SK-N-SH (cell line): Measurements from ENCODE around the gene CD276. TPM values are rescaled to one million over a fixed set of nuclear protein-coding genes. Genes with fewer than 3 reads are reported as not detected.
A peak's percentile ranks its signal among the peaks of the same experiment; 100 is the strongest.

ENCODE experiments used
- CTCF ChIA-PET: fragments of 300-600, 350-600 bp; formaldehyde crosslinking; extraction: SDS; loops from one replicate; lab custom pipeline; 2021; lab: Yijun Ruan, JAX
- POLR2A ChIA-PET: fragments of 350-600 bp; sonication (Branson Sonifier 250); formaldehyde crosslinking; extraction: SDS; loops from one replicate; lab custom pipeline; 2020; ENCODE audit warnings: antibody characterized with exemption, inconsistent platforms; lab: Yijun Ruan, JAX
- DNase-seq: peaks from one replicate; pipeline ENCODE4 v3.0.0; 2012
- H2AFZ ChIP-seq: fragments of 200-600 bp; sonication (generic); 2 replicates; pipeline ENCODE4 v1.8.1; 2016; ENCODE audit warnings: antibody characterized with exemption, mild to moderate bottlenecking, low read depth
- H3F3A ChIP-seq: fragments of 200-600 bp; sonication (generic); replicated peaks from 2 replicates; pipeline ENCODE3; 2016; ENCODE audit warnings: antibody characterized with exemption, mild to moderate bottlenecking; ENCODE audit not compliant: insufficient read depth
- H3K27ac ChIP-seq, 2 experiments: fragments of 200-500 bp in 1 of 2; fragments of 200-600 bp in 1 of 2; sonication (Bioruptor generic) in 1 of 2; sonication (generic), shearing (Covaris generic) in 1 of 2; 2 replicates each; pipeline versions ENCODE4 v1.5.1 to v1.6.1; 2014 to 2016; ENCODE audit warnings: low read depth in 2 of 2, inconsistent platforms in 1 of 2, low read length in 1 of 2, mild to moderate bottlenecking in 1 of 2, mixed read lengths in 1 of 2
- H3K27me3 ChIP-seq: fragments of 200-600 bp; sonication (generic), shearing (Covaris generic); 2 replicates; pipeline ENCODE4 v1.6.1; 2016; ENCODE audit warnings: mixed run types; ENCODE audit not compliant: insufficient read depth
- H3K36me3 ChIP-seq, 2 experiments: fragments of 200-500 bp in 1 of 2; fragments of 200-600 bp in 1 of 2; sonication (Bioruptor generic) in 1 of 2; sonication (generic) in 1 of 2; replicated peaks in 1 of 2; 2 replicates each; pipeline versions ENCODE3 to v1.5.1; 2014 to 2016; ENCODE audit warnings: low read length in 1 of 2, mild to moderate bottlenecking in 1 of 2; ENCODE audit not compliant: insufficient read depth in 2 of 2, control insufficient read depth in 1 of 2
- H3K4me1 ChIP-seq, 2 experiments: fragments of 200-500 bp in 1 of 2; fragments of 200-600 bp in 1 of 2; sonication (Bioruptor generic) in 1 of 2; sonication (generic), shearing (Covaris generic) in 1 of 2; 2 replicates each; pipeline versions ENCODE4 v1.5.1 to v1.6.1; 2014 to 2016; ENCODE audit warnings: low read depth in 1 of 2, low read length in 1 of 2, mixed run types in 1 of 2; ENCODE audit not compliant: insufficient read depth in 2 of 2, control insufficient read depth in 1 of 2
- H3K4me2 ChIP-seq: fragments of 200-600 bp; sonication (generic), shearing (Covaris generic); 2 replicates; pipeline ENCODE4 v1.6.1; 2017; ENCODE audit warnings: mixed run types
- H3K4me3 ChIP-seq, 2 experiments: fragments of 200-500 bp in 1 of 2; fragments of 200-600 bp in 1 of 2; sonication (Bioruptor generic) in 1 of 2; sonication (generic), shearing (Covaris generic) in 1 of 2; 2 replicates each; pipeline versions ENCODE4 v1.5.1 to v1.8.1; 2014 to 2016; ENCODE audit warnings: low read depth in 2 of 2, inconsistent platforms in 1 of 2, low read length in 1 of 2, mild to moderate bottlenecking in 1 of 2, mixed read lengths in 1 of 2, moderate library complexity in 1 of 2
- H3K79me2 ChIP-seq: fragments of 200-600 bp; sonication (generic); 2 replicates; pipeline ENCODE4 v1.8.1; 2017; ENCODE audit warnings: mild to moderate bottlenecking; ENCODE audit not compliant: insufficient read depth
- H3K9ac ChIP-seq: fragments of 200-600 bp; sonication (generic); 2 replicates; pipeline ENCODE4 v1.6.1; 2017; ENCODE audit warnings: mixed run types
- H3K9me2 ChIP-seq: fragments of 200-600 bp; sonication (generic); 2 replicates; pipeline ENCODE4 v1.6.1; 2017; ENCODE audit warnings: mixed run types
- H3K9me3 ChIP-seq: fragments of 200-600 bp; sonication (generic); 2 replicates; pipeline ENCODE4 v1.6.1; 2017; ENCODE audit warnings: mixed run types, mild to moderate bottlenecking, moderate library complexity
- H4K20me1 ChIP-seq: fragments of 200-600 bp; sonication (generic); 2 replicates; pipeline ENCODE4 v1.6.1; 2017; ENCODE audit warnings: mild to moderate bottlenecking, mixed run types; ENCODE audit not compliant: insufficient read depth
- CHD2 ChIP-seq: fragments of 150-350 bp; IDR thresholded peaks from 2 replicates; pipeline ENCODE4 v1.6.1; 2018; ENCODE audit warnings: low read length; ENCODE audit not compliant: partially characterized antibody
- EP300 ChIP-seq, 2 experiments: IDR thresholded peaks; 2 replicates each; pipeline versions ENCODE4 v1.4.0 to v1.6.1; 2012; ENCODE audit warnings: borderline replicate concordance in 1 of 2, low read depth in 1 of 2, low read length in 1 of 2
- FOXM1 ChIP-seq: IDR thresholded peaks from 2 replicates; pipeline ENCODE4 v1.4.0; 2012; ENCODE audit warnings: low read depth, mild to moderate bottlenecking
- GATA2 ChIP-seq: sonication (generic); formaldehyde crosslinking; IDR thresholded peaks from 2 replicates; pipeline ENCODE4 v1.5.0; 2020; ENCODE audit warnings: mild to moderate bottlenecking, missing genetic modification reagents
- NFIC ChIP-seq: IDR thresholded peaks from 2 replicates; pipeline ENCODE4 v1.4.0; 2012; ENCODE audit warnings: borderline replicate concordance
- POLR2AphosphoS5 ChIP-seq: IDR thresholded peaks from 2 replicates; pipeline ENCODE4 v1.6.1; 2012; ENCODE audit warnings: low read depth, low read length
- SIN3A ChIP-seq: IDR thresholded peaks from 2 replicates; pipeline ENCODE4 v1.6.1; 2012; ENCODE audit warnings: low read depth, mild to moderate bottlenecking, low read length, moderate library complexity, borderline replicate concordance
- TAF1 ChIP-seq: IDR thresholded peaks from 2 replicates; pipeline ENCODE4 v1.6.1; 2012; ENCODE audit warnings: low read depth, mild to moderate bottlenecking, low read length, moderate library complexity, borderline replicate concordance
- TCF12 ChIP-seq: IDR thresholded peaks from 2 replicates; pipeline ENCODE4 v1.4.0; 2012
- TEAD4 ChIP-seq: IDR thresholded peaks from 2 replicates; pipeline ENCODE4 v1.4.0; 2012; ENCODE audit warnings: mild to moderate bottlenecking, borderline replicate concordance; ENCODE audit not compliant: insufficient read depth
- YY1 ChIP-seq: IDR thresholded peaks from 2 replicates; pipeline ENCODE4 v1.4.0; 2012; ENCODE audit warnings: low read depth, mild to moderate bottlenecking
- WGBS: methylation state at CpG from one replicate; pipeline ENCODE4 v1.1.6; 2017; ENCODE audit warnings: low lambda C conversion rate; 5-methylcytosine and 5-hydroxymethylcytosine counted together
- polyA plus RNA-seq, 3 experiments: library from polyadenylated mRNA; depleted of rRNA; stranded (reverse); fragments of >200 nt; gene quantifications; 2 replicates each; pipeline ENCODE4 v1.2.3, GENCODE V29; 2012
- TF ChIP-seq, protein P1 (sequence below): IDR thresholded peaks from 2 replicates; pipeline ENCODE4 v1.4.0; 2012; ENCODE audit warnings: low read depth, borderline replicate concordance
- TF ChIP-seq, protein P2 (sequence below): IDR thresholded peaks from 2 replicates; pipeline ENCODE4 v1.6.1; 2012; ENCODE audit warnings: mild to moderate bottlenecking, low read depth, low read length, moderate library complexity
- TF ChIP-seq, protein P3 (sequence below): IDR thresholded peaks from 2 replicates; pipeline ENCODE4; 2012
- TF ChIP-seq, protein P4 (sequence below): IDR thresholded peaks from 2 replicates; pipeline ENCODE4 v1.4.0; 2012; ENCODE audit warnings: low read depth, borderline replicate concordance
- TF ChIP-seq, protein P5 (sequence below): IDR thresholded peaks from 2 replicates; pipeline ENCODE4 v1.4.0; 2012; ENCODE audit warnings: low read depth

CD276 gene
- polyA plus RNA-seq, 1 of the 3 experiments (the other 2 are of a cell fraction) = 86.2 TPM

DNA sequence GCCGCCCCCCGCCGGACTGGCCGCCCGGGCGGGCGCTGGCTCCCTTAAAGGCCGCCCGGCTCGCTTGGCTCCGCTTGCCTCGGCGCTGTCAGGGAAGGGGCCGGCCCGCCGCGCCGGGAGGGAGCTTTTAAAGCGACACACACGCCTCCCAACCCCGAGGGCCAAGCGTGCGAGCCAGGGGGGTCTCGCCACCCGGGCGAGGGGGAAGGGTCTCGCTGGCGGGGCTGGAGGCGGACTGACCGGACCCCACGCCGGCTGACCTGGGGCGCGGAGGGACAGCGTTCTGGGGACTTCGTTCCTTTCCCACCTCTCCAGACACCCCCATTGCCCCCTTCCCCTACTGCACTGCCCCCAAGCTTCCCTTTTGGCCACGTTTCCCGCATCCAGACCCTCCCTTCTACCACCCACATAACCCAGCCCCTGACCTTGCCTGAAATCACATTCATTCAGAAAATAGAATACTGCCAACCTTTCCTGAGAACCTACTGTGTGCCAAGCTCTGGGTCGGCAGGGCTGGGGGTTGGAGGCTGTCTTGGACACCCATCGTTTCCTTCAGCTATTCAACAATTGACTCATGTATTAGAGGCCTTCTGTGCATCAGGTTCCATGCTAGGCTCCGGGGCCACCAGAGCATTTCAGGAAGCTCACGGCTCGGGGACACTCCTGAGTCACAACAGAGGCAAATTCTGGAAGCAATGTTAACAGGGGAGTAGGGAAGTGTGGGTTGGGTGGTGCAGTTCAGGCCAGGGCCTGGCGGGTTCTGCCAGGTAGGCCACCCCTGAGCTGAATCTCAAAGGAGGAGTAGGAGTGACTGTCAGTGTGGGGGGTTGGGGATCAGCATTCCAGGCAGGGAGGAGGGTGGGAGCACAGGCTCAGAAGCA is 69.3 kb downstream of the CD276 start, which contains the start of gene INSYN1:
INSYN1 (minus strand) TSS at position 102 of the 881 bp plus-strand sequence. CDS start 2,221 bp downstream, outside the sequence.
- Histone ChIP-seq H3K9me2 (no peaks in the 10 kb centered on the region), H3F3A (no peaks in the 10 kb centered on the region), H3K9me3 (no peaks in the 10 kb centered on the region), H3K4me3 (peak within 1 kb of the TSS; percentile 53 to 68), H3K27ac (no peak within 1 kb of the TSS), H2AFZ (peak within 1 kb of the TSS; percentile 76), H3K27me3 (no peaks in the 10 kb centered on the region; the same call in 1 of the 2 replicates), H4K20me1 (no peaks in the 10 kb centered on the region), H3K79me2 (no peaks in the 10 kb centered on the region), H3K4me2 (peak within 1 kb of the TSS; percentile 89), H3K4me1 (peaks cover 0 to 8% of the 10 kb centered on the region in 2 experiments; a peak in 2 of 4 replicates), H3K36me3 (no peaks in the 10 kb centered on the region), H3K9ac (peak within 1 kb of the TSS; percentile 43; the same call in 1 of the 2 replicates)
- no peak for TF ChIP-seq FOXM1
- TF ChIP-seq, protein P1, sequence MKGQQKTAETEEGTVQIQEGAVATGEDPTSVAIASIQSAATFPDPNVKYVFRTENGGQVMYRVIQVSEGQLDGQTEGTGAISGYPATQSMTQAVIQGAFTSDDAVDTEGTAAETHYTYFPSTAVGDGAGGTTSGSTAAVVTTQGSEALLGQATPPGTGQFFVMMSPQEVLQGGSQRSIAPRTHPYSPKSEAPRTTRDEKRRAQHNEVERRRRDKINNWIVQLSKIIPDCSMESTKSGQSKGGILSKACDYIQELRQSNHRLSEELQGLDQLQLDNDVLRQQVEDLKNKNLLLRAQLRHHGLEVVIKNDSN = no peak
- TF ChIP-seq, protein P2, sequence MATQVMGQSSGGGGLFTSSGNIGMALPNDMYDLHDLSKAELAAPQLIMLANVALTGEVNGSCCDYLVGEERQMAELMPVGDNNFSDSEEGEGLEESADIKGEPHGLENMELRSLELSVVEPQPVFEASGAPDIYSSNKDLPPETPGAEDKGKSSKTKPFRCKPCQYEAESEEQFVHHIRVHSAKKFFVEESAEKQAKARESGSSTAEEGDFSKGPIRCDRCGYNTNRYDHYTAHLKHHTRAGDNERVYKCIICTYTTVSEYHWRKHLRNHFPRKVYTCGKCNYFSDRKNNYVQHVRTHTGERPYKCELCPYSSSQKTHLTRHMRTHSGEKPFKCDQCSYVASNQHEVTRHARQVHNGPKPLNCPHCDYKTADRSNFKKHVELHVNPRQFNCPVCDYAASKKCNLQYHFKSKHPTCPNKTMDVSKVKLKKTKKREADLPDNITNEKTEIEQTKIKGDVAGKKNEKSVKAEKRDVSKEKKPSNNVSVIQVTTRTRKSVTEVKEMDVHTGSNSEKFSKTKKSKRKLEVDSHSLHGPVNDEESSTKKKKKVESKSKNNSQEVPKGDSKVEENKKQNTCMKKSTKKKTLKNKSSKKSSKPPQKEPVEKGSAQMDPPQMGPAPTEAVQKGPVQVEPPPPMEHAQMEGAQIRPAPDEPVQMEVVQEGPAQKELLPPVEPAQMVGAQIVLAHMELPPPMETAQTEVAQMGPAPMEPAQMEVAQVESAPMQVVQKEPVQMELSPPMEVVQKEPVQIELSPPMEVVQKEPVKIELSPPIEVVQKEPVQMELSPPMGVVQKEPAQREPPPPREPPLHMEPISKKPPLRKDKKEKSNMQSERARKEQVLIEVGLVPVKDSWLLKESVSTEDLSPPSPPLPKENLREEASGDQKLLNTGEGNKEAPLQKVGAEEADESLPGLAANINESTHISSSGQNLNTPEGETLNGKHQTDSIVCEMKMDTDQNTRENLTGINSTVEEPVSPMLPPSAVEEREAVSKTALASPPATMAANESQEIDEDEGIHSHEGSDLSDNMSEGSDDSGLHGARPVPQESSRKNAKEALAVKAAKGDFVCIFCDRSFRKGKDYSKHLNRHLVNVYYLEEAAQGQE = no peak
- no peak for TF ChIP-seq CHD2
- no peak for TF ChIP-seq YY1
- ChIA-PET CTCF (interaction anchor here (0.6 to 1.3 kb wide), 6 partner anchors 9 to 394 kb away, joined by 3 to 4 read pairs (median 3); no protein-coding TSS in a partner anchor), POLR2A (no interaction called here)
- DNase-seq = peak; percentile 80
- 79% methylated on average over 10 of the region's 44 CpGs for WGBS

DNA sequence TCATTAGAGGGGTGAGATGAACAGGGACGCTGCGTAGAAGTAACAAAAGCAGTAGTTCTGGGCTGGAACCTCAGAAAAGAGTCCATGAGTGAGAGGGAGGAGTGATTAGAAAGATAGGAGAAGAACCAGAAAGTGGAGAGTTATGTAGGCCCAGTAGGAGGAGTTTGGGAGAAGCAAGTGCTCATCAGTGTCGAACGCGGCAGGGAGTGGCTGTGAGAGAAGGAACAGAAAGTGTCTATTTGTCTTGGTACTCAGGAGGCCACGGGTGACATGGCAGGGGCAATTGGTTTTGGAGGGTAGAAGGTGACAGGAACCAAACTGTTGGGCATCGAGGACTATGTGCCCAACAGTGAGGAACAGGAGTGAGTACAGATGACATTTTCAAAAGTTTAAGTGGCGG is 70.3 kb downstream of the CD276 start:
- H2AFZ ChIP-seq = no peak overlapping the region
- H3K9me3 ChIP-seq = no peaks in the 10 kb centered on the region
- H3K9ac ChIP-seq = no peak overlapping the region
- H3F3A ChIP-seq = no peaks in the 10 kb centered on the region
- CTCF ChIA-PET = no interaction called here
- WGBS = 89% methylated on average over 8 of the region's 8 CpGs
- H3K4me2 ChIP-seq = no peak overlapping the region
- no peaks in the 10 kb centered on the region for H4K20me1 ChIP-seq
- no peaks in the 10 kb centered on the region for H3K36me3 ChIP-seq
- H3K4me3 ChIP-seq = no peak overlapping the region
- no peak for DNase-seq
- H3K9me2 ChIP-seq = no peaks in the 10 kb centered on the region
- H3K4me1 ChIP-seq = peaks cover 0 to 8% of the 10 kb centered on the region in 2 experiments; a peak in 2 of 4 replicates
- no peaks in the 10 kb centered on the region for H3K79me2 ChIP-seq
- H3K27me3 ChIP-seq = peaks cover 3% of the 10 kb centered on the region; the same call in 1 of the 2 replicates
- H3K27ac ChIP-seq = no peak overlapping the region
- POLR2A ChIA-PET = no interaction called here
- TF ChIP-seq SIN3A = no peak
- TF ChIP-seq GATA2 (CRISPR knock-in tag) = no peak
- no peak for TF ChIP-seq TAF1
- TF ChIP-seq, protein P3, sequence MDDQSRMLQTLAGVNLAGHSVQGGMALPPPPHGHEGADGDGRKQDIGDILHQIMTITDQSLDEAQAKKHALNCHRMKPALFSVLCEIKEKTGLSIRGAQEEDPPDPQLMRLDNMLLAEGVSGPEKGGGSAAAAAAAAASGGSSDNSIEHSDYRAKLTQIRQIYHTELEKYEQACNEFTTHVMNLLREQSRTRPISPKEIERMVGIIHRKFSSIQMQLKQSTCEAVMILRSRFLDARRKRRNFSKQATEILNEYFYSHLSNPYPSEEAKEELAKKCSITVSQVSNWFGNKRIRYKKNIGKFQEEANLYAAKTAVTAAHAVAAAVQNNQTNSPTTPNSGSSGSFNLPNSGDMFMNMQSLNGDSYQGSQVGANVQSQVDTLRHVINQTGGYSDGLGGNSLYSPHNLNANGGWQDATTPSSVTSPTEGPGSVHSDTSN = no peak
- TF ChIP-seq EP300 (IDR thresholded peaks at IDR 0.05; ENCODE audit: borderline replicate concordance in 1 of 2, low read depth in 1 of 2, low read length in 1 of 2) = no peak
- no peak for TF ChIP-seq TEAD4
- no peak for TF ChIP-seq YY1
- TF ChIP-seq, protein P4, sequence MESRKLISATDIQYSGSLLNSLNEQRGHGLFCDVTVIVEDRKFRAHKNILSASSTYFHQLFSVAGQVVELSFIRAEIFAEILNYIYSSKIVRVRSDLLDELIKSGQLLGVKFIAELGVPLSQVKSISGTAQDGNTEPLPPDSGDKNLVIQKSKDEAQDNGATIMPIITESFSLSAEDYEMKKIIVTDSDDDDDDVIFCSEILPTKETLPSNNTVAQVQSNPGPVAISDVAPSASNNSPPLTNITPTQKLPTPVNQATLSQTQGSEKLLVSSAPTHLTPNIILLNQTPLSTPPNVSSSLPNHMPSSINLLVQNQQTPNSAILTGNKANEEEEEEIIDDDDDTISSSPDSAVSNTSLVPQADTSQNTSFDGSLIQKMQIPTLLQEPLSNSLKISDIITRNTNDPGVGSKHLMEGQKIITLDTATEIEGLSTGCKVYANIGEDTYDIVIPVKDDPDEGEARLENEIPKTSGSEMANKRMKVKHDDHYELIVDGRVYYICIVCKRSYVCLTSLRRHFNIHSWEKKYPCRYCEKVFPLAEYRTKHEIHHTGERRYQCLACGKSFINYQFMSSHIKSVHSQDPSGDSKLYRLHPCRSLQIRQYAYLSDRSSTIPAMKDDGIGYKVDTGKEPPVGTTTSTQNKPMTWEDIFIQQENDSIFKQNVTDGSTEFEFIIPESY = no peak
- no peak for TF ChIP-seq NFIC
- TF ChIP-seq CHD2 = no peak
- TF ChIP-seq, protein P5, sequence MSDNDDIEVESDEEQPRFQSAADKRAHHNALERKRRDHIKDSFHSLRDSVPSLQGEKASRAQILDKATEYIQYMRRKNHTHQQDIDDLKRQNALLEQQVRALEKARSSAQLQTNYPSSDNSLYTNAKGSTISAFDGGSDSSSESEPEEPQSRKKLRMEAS = no peak
- no peak for TF ChIP-seq TCF12
- no peak for TF ChIP-seq POLR2AphosphoS5
